MCF 10A (cell line): Measurements from ENCODE around the gene RPH3AL. TPM values are rescaled to one million over a fixed set of nuclear protein-coding genes. Genes with fewer than 3 reads are reported as not detected.

Experiments used
- BruUV-seq: library from RNA; stranded (reverse); fragments of 400-500 nt; replicated peaks from 2 replicates; lab custom pipeline; 2021; lab: Mats Ljungman, UMichigan
- CTCF ChIA-PET: fragments of 300-600 bp; sonication (Branson Sonifier 250); formaldehyde crosslinking; extraction: SDS; loops from one replicate; lab custom pipeline; 2021; ENCODE audit warnings: antibody characterized with exemption, inconsistent platforms; lab: Yijun Ruan, JAX
- POLR2A ChIA-PET: fragments of 300-600, 350-650 bp; sonication (Branson Sonifier 250); formaldehyde crosslinking; extraction: SDS; loops from one replicate; lab custom pipeline; 2020; ENCODE audit warnings: antibody characterized with exemption, inconsistent platforms; lab: Yijun Ruan, JAX
- DNase-seq: peaks from one replicate; pipeline ENCODE4 v3.0.0-alpha.2; 2018; ENCODE audit not compliant: unreplicated experiment
- H3K27ac Mint-ChIP-seq: one replicate; pipeline ENCODE4 v1.8.0; 2022; ENCODE audit warnings: mild to moderate bottlenecking, low read depth, mixed read lengths; ENCODE audit not compliant: unreplicated experiment
- H3K27me3 Mint-ChIP-seq: one replicate; pipeline ENCODE4 v1.8.0; 2022; ENCODE audit warnings: mixed read lengths; ENCODE audit not compliant: insufficient read depth, unreplicated experiment
- H3K36me3 Mint-ChIP-seq: one replicate; pipeline ENCODE4 v1.8.0; 2022; ENCODE audit warnings: mild to moderate bottlenecking, moderate library complexity, mixed read lengths; ENCODE audit not compliant: insufficient read depth, unreplicated experiment
- H3K4me1 Mint-ChIP-seq: one replicate; pipeline ENCODE4 v1.8.0; 2022; ENCODE audit warnings: mixed read lengths; ENCODE audit not compliant: insufficient read depth, unreplicated experiment
- H3K4me3 Mint-ChIP-seq: one replicate; pipeline ENCODE4 v1.8.0; 2022; ENCODE audit warnings: mild to moderate bottlenecking, moderate library complexity, mixed read lengths; ENCODE audit not compliant: unreplicated experiment
- H3K9me3 Mint-ChIP-seq: one replicate; pipeline ENCODE4 v1.8.0; 2022; ENCODE audit warnings: mixed read lengths; ENCODE audit not compliant: unreplicated experiment
- intact Hi-C: fragments of 100-400 bp; cut with micrococcal nuclease; formaldehyde crosslinking; loops from 2 replicates; pipeline ENCODE4 v1.14.1; 2022
- total RNA-seq: library from RNA; stranded (reverse); gene quantifications from 2 replicates; pipeline ENCODE4 v1.2.3, GENCODE V29; 2022
- TF ChIP-seq, protein P1 (sequence below): fragments of 200-600 bp; IDR thresholded peaks from one replicate; pipeline ENCODE4 v1.8.0; 2022; ENCODE audit warnings: antibody characterized with exemption, mild to moderate bottlenecking; ENCODE audit not compliant: unreplicated experiment

Gene RPH3AL
- total RNA-seq, 1 experiment from 2014 or later: 0.89 TPM

DNA sequence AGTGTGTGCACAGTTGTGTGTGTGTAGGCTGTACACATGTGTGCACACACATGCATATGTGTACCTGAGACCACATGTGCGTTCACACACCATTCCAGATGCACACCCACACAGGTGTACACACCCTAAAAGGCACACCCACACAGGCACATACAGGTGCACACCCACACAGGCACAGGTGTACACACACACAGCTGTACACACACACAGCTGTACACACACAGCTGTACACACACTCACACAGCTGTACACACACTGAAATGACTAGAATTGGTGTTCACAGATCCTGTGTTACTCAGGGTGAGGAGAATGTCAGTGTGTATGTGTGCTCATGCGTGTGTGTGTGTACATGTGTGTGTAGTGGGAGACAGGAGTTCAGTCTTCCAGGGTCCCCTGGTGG lies 155.3 kb downstream of the RPH3AL start:
- TF ChIP-seq, protein P1, sequence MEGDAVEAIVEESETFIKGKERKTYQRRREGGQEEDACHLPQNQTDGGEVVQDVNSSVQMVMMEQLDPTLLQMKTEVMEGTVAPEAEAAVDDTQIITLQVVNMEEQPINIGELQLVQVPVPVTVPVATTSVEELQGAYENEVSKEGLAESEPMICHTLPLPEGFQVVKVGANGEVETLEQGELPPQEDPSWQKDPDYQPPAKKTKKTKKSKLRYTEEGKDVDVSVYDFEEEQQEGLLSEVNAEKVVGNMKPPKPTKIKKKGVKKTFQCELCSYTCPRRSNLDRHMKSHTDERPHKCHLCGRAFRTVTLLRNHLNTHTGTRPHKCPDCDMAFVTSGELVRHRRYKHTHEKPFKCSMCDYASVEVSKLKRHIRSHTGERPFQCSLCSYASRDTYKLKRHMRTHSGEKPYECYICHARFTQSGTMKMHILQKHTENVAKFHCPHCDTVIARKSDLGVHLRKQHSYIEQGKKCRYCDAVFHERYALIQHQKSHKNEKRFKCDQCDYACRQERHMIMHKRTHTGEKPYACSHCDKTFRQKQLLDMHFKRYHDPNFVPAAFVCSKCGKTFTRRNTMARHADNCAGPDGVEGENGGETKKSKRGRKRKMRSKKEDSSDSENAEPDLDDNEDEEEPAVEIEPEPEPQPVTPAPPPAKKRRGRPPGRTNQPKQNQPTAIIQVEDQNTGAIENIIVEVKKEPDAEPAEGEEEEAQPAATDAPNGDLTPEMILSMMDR: no peak
- ChIA-PET CTCF (no interaction called here), POLR2A (no interaction called here)
- H3K36me3 Mint-ChIP-seq: no peaks in the 10 kb centered on the region
- intact Hi-C loops: no loop called here
- no peak overlapping the region for H3K27ac Mint-ChIP-seq
- no peaks in the 10 kb centered on the region for H3K9me3 Mint-ChIP-seq
- H3K4me1 Mint-ChIP-seq: peaks cover 7% of the 10 kb centered on the region
- DNase-seq: no peak
- H3K4me3 Mint-ChIP-seq: no peak overlapping the region
- H3K27me3 Mint-ChIP-seq: no peaks in the 10 kb centered on the region
- no TSS peak for BruUV-seq

DNA sequence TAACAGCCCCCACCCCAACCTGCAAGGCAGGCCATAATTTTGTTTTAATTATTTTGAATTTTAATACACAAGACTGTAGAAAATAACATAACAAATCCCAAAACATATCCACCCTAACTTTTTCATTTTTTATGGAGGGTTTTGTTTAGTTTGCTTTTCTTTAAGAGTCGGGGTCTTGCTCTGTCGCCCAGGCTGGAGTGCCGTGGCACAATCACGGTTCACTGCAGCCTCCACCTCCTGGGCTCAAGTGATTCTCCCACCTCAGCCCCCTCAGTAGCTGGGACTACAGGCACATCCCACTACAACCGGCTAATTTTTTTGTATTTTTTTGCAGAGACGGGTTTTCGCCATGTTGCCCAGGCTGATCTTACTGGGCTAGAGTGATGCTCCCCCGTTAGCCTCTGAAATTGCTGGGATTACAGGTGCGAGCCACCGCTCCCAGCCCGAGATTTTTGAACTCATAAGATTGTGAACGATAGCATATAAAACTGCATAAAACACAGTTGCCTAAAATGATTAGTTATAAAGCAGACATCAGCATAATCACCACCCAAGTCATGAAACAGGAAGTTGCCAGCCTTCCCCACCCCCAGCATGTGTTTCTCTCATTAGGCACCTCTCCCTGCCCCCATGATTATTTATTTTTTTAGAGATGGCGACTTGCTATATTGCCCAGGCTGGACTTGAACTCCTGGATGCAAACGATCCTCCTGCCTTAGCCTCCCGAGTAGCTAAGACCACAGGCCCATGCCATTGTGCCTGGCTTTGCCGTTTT lies 157.6 kb downstream of the RPH3AL start:
- no peaks in the 10 kb centered on the region for H3K27me3 Mint-ChIP-seq
- DNase-seq: no peak
- peaks cover 2% of the 10 kb centered on the region for H3K4me1 Mint-ChIP-seq
- TF ChIP-seq, protein P1: no peak
- no peaks in the 10 kb centered on the region for H3K9me3 Mint-ChIP-seq
- ChIA-PET POLR2A (no interaction called here), CTCF (interaction anchor here (0.7 to 0.8 kb wide), 2 partner anchors 11 to 800 kb away, joined by 3 to 4 read pairs; no protein-coding TSS in a partner anchor)
- BruUV-seq: no TSS peak
- no peaks in the 10 kb centered on the region for H3K36me3 Mint-ChIP-seq
- intact Hi-C loops: no loop called here
- H3K4me3 Mint-ChIP-seq: no peak overlapping the region
- H3K27ac Mint-ChIP-seq: no peak overlapping the region

DNA sequence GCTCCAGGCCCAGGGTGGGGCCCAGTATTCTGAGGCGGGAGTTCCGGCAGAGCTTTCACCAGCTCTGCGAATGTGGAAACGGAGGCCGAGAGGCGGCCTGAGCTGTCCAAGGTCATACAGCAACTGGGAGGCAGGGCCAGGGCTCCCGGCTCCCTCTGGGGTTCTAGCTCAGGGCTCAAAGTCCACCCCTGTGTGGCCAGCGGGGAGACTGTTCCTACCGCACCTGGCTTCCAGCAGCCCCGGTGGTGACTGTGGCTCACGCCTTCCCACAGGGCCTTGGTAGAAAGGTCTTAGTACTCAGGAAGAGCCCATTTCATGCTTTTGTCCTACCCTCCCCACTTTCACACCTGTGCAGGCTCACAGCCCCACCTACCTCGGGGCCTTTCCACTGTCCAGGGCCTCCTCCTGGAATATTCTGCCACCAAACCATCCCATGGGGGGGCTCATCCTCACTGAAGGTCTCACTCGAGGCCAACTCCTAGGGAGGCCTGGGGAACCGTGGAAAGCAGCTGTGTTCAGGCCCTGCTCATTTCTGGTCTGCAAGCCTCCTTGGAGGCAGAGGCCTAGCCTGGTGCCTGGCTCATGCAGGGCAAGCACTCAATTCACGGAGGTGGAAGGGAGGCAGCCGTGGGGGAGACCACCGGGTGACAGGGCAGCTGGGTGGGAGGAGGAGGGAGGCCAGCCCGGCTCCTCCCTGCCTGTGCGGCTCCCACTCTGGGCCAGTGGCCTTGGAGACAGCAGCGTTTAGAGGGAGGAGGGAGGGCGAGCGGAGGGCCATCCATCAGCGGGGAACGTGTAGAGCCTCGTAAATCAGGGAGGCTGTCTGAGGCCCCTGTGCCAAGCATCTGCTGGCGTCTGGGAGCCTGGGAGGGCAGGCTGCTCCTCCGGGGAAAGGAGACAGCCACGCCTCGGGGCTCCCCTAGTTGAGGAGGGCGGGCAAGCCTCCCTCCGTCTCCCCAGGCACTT lies 158.5 kb downstream of the RPH3AL start:
- CTCF ChIA-PET: interaction anchor here (0.8 kb wide), 1 partner anchor 801 kb away, joined by 3 read pairs; no protein-coding TSS in a partner anchor
- no peaks in the 10 kb centered on the region for H3K4me1 Mint-ChIP-seq
- no peak overlapping the region for H3K27ac Mint-ChIP-seq
- BruUV-seq: no TSS peak
- TF ChIP-seq, protein P1: no peak
- DNase-seq: no peak
- POLR2A ChIA-PET: no interaction called here
- no peaks in the 10 kb centered on the region for H3K27me3 Mint-ChIP-seq
- H3K36me3 Mint-ChIP-seq: no peaks in the 10 kb centered on the region
- intact Hi-C loops: no loop called here
- no peaks in the 10 kb centered on the region for H3K9me3 Mint-ChIP-seq
- no peak overlapping the region for H3K4me3 Mint-ChIP-seq

DNA sequence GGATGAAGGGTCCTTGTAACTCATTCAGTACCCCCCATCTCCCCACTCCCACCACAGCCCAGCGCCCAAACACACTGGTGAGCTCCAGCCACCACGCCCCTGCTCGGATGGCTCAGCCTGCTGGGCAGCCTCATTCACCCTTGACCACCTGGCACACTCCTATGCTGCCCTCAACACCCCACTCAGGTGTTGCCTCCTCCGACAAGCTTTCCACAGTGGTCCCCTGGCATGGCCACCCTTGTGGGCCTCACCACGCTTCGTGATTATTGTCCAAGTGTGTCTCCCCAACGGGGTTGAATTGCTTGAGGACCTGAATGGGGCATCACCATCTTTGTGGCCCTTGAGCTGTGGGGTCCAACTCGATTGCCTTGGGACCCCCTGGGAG lies 159.2 kb downstream of the RPH3AL start:
- no peaks in the 10 kb centered on the region for H3K27me3 Mint-ChIP-seq
- ChIA-PET CTCF (no interaction called here), POLR2A (no interaction called here)
- H3K4me3 Mint-ChIP-seq: no peak overlapping the region
- DNase-seq: no peak
- H3K4me1 Mint-ChIP-seq: no peaks in the 10 kb centered on the region
- H3K27ac Mint-ChIP-seq: no peak overlapping the region
- TF ChIP-seq, protein P1: no peak
- no TSS peak for BruUV-seq
- intact Hi-C loops: no loop called here
- H3K9me3 Mint-ChIP-seq: no peaks in the 10 kb centered on the region
- no peaks in the 10 kb centered on the region for H3K36me3 Mint-ChIP-seq
